ENCODE data around the gene CCDC120.

The CCDC120 gene

DNA sequence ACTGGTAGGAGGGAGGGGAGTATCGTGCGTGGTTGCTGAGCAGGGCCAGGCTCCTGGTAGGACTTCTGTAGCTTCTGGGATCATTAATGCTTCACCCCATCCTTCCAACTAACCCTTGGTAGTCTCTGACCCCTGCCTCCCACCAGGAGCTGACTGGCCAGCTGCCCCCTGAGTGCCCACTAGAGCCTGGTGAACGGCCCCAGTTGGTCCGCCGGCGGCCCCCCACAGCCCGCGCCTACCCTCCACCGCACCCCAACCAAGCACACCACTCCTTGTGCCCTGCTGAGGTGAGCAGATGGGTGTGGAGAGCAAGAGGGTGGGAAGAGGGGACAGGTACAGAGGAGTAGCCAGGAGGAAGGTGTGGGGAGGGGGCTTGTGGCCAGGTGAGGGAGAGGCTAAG, 4.9 kb downstream of the CCDC120 start:
- DNase-seq: no peak

DNA sequence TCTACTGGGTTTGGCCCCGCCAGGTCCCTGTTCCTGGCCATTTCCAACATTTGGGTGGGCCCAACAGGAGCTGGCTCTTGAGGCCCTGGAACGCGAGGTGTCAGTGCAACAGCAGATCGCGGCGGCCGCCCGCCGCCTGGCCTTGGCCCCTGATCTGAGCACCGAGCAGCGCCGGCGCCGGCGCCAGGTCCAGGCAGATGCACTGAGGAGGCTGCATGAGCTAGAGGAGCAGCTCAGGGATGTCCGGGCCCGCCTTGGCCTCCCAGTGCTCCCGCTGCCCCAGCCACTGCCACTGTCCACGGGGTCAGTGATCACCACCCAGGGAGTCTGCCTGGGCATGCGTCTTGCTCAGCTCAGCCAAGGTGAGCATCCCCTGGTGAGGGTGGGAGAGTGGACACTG, 5.5 kb downstream of the CCDC120 start:
- DNase-seq: no peak

DNA sequence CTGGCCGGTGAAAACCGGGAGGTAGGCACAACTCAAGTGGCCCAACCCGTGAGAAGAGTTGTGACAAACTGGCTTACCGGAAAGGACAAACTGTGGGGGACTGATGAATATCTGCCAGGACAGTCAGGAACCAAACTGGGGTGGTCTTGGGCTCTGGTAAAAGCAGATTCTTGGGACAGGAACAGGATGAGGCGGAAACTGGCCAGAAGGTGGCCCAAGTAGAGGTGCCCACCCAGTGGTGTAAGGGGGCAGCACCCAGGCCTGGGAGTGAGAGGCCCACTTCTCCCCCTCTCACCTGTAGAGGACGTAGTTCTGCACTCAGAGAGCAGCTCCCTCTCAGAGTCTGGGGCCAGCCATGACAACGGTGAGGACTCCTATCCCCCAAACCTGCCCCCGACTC, 5.9 kb downstream of the CCDC120 start:
- no peak for DNase-seq

- no peak for DNase-seq
Measured at GRCh38 chrX:49066278-49066677, 7.5 kb downstream of the CCDC120 start.

- DNase-seq: no peak
Measured at GRCh38 chrX:49066690-49067089, 7.9 kb downstream of the CCDC120 start.

DNA sequence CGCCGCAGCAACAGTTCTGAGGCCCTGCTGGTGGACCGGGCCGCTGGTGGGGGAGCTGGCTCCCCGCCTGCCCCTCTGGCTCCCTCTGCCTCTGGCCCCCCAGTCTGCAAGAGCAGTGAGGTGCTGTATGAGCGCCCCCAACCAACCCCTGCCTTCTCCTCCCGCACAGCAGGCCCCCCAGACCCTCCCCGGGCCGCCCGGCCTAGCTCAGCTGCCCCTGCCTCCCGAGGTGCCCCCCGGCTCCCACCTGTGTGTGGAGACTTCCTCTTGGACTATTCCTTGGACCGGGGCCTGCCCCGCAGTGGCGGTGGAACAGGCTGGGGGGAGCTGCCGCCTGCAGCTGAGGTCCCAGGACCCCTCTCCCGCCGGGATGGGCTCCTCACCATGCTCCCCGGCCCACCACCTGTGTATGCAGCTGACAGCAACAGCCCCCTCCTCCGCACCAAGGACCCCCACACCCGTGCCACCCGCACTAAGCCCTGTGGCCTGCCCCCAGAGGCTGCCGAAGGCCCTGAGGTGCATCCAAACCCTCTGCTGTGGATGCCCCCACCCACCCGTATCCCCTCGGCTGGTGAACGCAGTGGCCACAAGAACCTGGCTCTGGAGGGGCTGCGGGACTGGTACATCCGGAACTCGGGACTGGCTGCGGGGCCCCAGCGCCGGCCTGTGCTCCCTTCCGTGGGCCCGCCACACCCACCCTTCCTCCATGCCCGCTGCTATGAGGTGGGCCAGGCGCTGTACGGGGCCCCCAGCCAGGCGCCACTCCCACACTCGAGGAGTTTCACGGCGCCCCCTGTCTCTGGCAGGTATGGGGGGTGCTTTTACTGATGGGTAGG, 8.7 kb downstream of the CCDC120 start:
- no peak for DNase-seq

DNA sequence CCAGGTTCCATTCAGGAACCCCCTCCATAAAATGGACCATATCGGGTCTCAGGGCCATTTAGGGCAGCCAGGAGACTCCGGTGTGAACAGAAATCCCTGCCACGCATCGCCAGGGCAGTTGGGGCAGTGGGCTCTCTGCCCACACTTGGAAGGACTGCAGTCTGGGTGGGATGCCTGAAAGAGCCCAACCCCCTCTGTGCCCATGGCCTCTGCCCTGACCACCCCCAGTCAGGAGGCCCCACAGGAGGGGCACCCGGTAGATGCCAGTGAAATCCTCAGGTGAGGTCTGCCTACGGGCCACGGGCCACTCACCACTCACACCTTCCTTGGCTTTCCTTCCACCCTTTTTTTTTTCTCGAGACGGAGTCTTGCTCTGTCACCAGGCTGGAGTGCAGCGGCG, 10.2 kb downstream of the CCDC120 start:
- no peak for DNase-seq

GRCh38 chrX:49070988-49071387, 12.2 kb downstream of the CCDC120 start:
- DNase-seq: no peak

- DNase-seq: no peak
Measured at GRCh38 chrX:49071877-49072711, 13.3 kb downstream of the CCDC120 start.

DNA sequence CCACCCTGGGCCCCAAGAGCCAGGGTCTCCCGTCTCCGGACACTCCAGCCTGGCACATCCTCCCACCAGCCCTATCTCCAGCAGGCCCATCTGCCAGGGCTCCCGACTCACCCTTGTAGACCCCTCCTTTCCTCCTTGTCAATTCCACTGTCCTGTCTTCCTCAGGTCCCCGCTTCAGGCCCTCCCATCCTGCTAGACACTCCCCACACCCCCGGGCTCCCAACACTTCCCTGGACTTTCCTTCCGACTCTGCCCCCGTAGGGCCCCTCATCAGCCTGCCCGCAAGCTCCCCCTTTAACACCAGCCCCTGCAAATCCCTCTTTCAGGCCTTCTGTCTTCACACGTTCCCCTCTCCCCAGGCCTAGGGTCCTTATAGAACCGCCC, 13.9 kb downstream of the CCDC120 start:
- no peak for DNase-seq

DNA sequence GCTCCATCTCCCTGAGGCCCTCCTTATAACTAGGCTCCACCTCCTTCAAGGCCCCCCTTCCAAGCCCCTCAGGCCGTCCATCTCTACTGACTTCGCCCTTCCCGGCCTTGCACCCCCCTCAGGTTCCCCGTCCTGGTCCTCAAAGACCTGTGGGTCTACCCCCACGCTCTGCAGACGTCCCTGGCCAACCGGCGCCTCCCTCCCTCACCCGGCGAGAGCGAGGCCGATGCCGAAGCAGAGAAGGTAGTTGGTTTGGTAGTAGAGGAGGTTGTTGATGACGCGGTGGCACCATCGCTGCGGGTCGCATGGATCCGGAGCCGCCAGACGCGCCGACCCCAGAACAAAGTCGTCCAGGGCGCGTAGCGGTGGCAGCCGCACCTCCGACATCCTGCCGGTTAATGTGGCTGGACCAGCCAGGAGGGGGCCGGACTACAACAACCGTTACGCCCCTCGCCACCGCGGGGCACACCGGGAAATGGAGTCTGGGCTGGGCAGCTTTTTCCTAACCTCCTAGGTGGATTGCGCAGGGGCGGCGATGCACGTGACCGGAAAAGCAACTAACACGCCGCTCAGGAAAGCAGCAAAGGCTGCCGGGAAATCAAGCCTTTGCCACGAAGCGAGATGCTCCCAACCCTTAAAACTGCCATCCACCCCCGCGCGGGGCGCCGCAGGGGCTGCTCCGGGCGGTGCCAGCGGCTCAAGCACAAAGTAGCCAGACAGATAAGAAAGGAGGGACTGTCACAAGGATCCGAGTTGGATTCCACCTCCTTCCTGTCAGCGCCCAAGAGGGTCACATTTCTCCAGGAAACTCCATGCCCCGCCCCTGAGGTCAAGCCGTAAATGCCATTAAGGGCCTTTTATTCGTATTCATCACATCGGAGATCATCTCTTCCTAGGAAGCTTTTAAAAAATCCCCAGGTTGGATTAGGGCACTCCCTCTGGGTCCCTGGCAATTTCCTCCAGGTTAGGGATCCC, 15.1 kb downstream of the CCDC120 start, which contains the start of gene PRAF2:
Gene PRAF2, minus strand, starts transcription at position 402 of the 975 bp plus-strand sequence. Its CDS starts 15 bp downstream, at position 387.
- peak; percentile 94 for DNase-seq

- DNase-seq: no peak
Measured at GRCh38 chrX:49075347-49075746, 16.5 kb downstream of the CCDC120 start.

GRCh38 chrX:49077941-49078340, 19.1 kb downstream of the CCDC120 start:
- DNase-seq: no peak

- peak; percentile 82 for DNase-seq
Measured at GRCh38 chrX:49079489-49080428, 21.0 kb downstream of the CCDC120 start, which contains the start of gene WDR45. WDR45 (minus strand) TSS chrX:49079887; CDS start chrX:49078095, 1,792 bp downstream.

DNA sequence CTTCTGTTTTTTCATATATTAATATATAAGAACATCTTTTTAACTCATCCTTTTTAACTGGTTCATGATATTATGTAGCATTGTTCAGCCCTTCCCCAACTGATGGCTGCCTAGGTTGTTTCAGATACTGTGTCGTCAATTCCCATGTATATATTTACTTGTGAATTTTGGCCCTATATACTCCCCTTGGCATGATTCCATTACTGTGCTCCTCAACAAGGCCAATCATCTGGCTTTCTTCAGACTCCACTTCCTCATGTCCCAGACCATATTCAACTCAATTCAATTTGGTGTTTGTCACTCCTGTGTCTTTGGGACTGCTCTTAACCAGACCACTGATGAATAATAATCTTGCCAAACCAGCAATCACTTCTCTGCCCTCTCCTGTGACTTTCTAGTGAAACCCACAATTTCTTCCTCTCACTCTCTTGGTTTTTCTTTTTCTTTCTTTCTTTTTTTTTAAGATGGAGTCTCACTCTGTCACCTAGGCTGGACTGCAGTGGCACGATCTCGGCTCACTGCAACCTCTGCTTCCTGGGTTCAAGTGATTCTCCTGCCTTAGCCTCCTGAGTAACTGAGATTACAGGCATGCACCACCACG, 23.6 kb downstream of the CCDC120 start:
- no peak for DNase-seq

DNA sequence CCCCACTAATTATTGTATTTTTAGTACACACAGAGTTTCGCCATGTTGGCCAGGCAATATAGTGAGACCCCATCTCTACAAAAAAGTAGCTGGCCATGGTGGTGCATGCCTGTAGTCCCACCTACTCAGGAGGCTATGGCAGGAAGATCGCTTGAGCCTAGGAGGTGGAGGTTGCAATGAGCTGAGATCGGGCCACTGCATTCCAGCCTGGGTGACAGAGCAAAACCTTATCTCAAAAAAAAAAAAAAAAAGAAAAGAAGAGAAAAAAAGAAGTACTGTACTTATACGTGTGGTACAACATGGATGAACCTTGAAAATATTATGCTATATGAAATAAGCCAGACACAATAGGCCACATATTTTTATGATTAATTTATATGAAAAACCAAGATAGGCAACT, 30.8 kb downstream of the CCDC120 start:
- no peak for DNase-seq

GRCh38 chrX:49096419-49096818, 37.6 kb downstream of the CCDC120 start:
- DNase-seq: no peak

GRCh38 chrX:49100704-49101628, 42.2 kb downstream of the CCDC120 start:
- DNase-seq: peak; percentile 93

DNA sequence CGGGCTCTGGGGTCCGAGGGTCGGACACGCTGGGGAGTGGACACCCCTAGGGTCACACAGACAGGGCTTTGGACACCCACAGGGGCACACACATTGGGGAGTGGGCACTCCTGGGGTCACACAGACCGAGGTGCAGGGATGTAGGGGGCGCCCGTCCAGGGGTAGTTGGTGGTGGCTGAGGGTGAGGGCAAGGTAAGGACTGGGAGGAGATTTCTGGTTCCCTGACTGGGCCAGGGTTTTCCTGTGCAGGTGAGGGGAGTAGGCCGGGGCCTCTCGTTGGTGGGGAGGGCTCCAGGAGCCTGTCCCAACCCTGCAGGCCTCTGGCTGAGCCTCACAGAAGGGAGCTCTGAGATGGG, 42.8 kb downstream of the CCDC120 start:
- no peak for DNase-seq

GRCh38 chrX:49102190-49102589, 43.4 kb downstream of the CCDC120 start:
- DNase-seq: no peak

Measured in CD4-positive, alpha-beta T cell treated with Interleukin-17A for 1 hour (primary cell).